Measurements from ENCODE around the gene TNPO3.

TNPO3 gene

GRCh38 chr7:128937271-128937646, 117.7 kb downstream of the TNPO3 start:
- no peak for DNase-seq

- DNase-seq = no peak
Measured at GRCh38 chr7:128936798-128937197, 118.1 kb downstream of the TNPO3 start.

GRCh38 chr7:128935342-128935730, 119.6 kb downstream of the TNPO3 start:
- no peak for DNase-seq

GRCh38 chr7:128934361-128935341, 120.3 kb downstream of the TNPO3 start:
- no peak for DNase-seq

- peak; percentile 36 for DNase-seq
Measured at GRCh38 chr7:128933180-128933891, 121.6 kb downstream of the TNPO3 start.

GRCh38 chr7:128932862-128933179, 122.1 kb downstream of the TNPO3 start:
- no peak for DNase-seq

GRCh38 chr7:128931965-128932861, 122.7 kb downstream of the TNPO3 start:
- no peak for DNase-seq

- no peak for DNase-seq
Measured at GRCh38 chr7:128931190-128931798, 123.6 kb downstream of the TNPO3 start.

GRCh38 chr7:128928882-128929788, 125.8 kb downstream of the TNPO3 start:
- no peak for DNase-seq

GRCh38 chr7:128928159-128928813, 126.6 kb downstream of the TNPO3 start:
- DNase-seq = no peak

GRCh38 chr7:128924707-128925588, 130.0 kb downstream of the TNPO3 start:
- no peak for DNase-seq

- DNase-seq = no peak
Measured at GRCh38 chr7:128923411-128923800, 131.5 kb downstream of the TNPO3 start.

- DNase-seq = no peak
Measured at GRCh38 chr7:128922496-128923410, 132.2 kb downstream of the TNPO3 start.

GRCh38 chr7:128921866-128922440, 133.0 kb downstream of the TNPO3 start:
- no peak for DNase-seq

GRCh38 chr7:128920913-128921582, 133.9 kb downstream of the TNPO3 start:
- no peak for DNase-seq

- DNase-seq = no peak
Measured at GRCh38 chr7:128919881-128920799, 134.8 kb downstream of the TNPO3 start.

- DNase-seq = no peak
Measured at GRCh38 chr7:128919241-128919640, 135.7 kb downstream of the TNPO3 start.

Data from activated effector memory CD4-positive, alpha-beta T cell treated with Interleukin-2 at 50 U/mL for 16 hours (primary cell).